Upper lobe of left lung (tissue), 4 donors: ENCODE data around the gene KRT81.

Experiments used
- EP300 ChIP-seq, 4 donors: sonication (generic); formaldehyde crosslinking; IDR thresholded peaks; one replicate each; pipeline ENCODE4 v1.5.1; 2017; ENCODE audit warnings: antibody characterized with exemption in 4 of 4, control low read depth in 2 of 4
- POLR2A ChIP-seq, 4 donors: fragments of 450-650 bp; IDR thresholded peaks; one replicate each; pipeline ENCODE4 v1.5.1; 2016 to 2017; ENCODE audit warnings: antibody characterized with exemption in 4 of 4, mild to moderate bottlenecking in 2 of 4
- POLR2AphosphoS5 ChIP-seq, 2 donors: sonication (generic); formaldehyde crosslinking; IDR thresholded peaks; one replicate each; pipeline ENCODE4 v1.5.1; 2017; ENCODE audit warnings: antibody characterized with exemption in 2 of 2
- TF ChIP-seq, protein P1 (sequence below), 6 experiments: fragments of 450-650 bp in 4 of 6; fragments of 200-600 bp in 2 of 6; sonication (generic) in 2 of 6; IDR thresholded peaks; one replicate each; pipeline ENCODE4 v1.5.1; 2016 to 2019; ENCODE audit warnings: antibody characterized with exemption in 6 of 6

DNA sequence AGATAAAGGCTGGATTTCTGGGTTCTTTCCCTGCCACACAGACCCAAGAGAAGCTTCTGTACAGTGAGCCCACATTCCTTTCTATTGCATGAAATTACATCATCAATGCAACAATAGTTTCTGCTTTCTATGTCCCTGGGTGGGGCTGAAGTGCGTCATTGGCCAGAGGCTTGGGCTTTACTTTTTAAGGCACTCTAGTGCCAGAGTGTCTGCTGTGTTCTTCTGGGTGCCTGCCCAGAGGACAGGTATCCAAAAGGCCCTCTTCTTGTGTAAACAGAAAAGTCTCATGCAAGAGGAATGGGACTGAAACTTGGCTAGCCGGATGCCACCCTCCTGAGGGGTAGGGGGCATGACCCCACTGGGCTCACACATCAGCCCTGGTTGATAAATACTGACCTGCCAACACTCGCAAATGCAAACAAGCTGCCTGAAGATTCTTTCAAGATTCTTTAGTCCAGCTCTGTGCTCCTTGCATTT lies 11.0 kb downstream of the KRT81 start:
- TF ChIP-seq, protein P1, sequence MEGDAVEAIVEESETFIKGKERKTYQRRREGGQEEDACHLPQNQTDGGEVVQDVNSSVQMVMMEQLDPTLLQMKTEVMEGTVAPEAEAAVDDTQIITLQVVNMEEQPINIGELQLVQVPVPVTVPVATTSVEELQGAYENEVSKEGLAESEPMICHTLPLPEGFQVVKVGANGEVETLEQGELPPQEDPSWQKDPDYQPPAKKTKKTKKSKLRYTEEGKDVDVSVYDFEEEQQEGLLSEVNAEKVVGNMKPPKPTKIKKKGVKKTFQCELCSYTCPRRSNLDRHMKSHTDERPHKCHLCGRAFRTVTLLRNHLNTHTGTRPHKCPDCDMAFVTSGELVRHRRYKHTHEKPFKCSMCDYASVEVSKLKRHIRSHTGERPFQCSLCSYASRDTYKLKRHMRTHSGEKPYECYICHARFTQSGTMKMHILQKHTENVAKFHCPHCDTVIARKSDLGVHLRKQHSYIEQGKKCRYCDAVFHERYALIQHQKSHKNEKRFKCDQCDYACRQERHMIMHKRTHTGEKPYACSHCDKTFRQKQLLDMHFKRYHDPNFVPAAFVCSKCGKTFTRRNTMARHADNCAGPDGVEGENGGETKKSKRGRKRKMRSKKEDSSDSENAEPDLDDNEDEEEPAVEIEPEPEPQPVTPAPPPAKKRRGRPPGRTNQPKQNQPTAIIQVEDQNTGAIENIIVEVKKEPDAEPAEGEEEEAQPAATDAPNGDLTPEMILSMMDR (IDR thresholded peaks at IDR 0.05) = no peak
- TF ChIP-seq POLR2A (IDR thresholded peaks at IDR 0.05) (peak in 1 of 4 donors; percentile 34), POLR2AphosphoS5 (IDR thresholded peaks at IDR 0.05) (peak; percentile 47 to 59), EP300 (IDR thresholded peaks at IDR 0.05) (peak; percentile 57 to 96 (median 76))
